ENCODE data around the gene MAN1A1.
"Not testable (repeated sequence)": the region's sequence is repeated elsewhere in the genome, so short reads cannot be mapped to it uniquely, and the experiment has no call there.

Gene MAN1A1

DNA sequence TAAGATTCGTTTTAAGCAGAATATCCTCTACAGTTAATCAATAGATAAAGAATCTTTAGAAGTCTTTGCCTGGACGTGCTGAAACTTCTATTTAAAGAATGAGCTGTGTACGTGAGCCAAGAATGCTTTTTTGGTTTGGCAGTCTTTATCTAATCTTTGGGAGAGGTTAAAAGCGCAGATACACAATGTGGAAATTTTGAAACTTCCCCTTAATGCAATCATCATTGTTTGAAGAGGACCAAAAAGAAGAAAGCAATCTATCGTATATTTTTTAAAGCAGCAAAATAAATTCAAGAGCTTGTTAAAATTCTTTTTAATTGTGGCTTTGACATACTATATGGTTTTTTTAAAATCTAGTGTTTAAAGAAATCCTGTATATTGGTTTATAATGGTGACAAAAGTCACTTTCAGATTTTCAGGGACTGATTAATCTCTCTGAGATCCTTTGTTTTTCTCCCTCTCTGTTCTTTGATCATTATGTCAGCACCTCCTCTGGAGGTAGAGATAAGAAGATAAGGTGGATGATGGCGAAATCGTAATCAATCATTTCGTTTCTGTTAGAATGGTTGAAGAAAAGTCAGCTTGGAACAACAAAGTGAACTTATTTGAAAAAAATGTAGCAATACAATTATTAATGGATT, 179.0 kb downstream of the MAN1A1 start:
- no peak overlapping the region for H3K4me3 ChIP-seq (ENCODE audit: low read length)
- no peak for DNase-seq (ENCODE audit: low read depth, low spot score)

GRCh38 chr6:119170103-119170446, 179.5 kb downstream of the MAN1A1 start:
- no peak overlapping the region for H3K4me3 ChIP-seq (ENCODE audit: low read length)
- no peak for DNase-seq (ENCODE audit: low read depth, low spot score)

DNA sequence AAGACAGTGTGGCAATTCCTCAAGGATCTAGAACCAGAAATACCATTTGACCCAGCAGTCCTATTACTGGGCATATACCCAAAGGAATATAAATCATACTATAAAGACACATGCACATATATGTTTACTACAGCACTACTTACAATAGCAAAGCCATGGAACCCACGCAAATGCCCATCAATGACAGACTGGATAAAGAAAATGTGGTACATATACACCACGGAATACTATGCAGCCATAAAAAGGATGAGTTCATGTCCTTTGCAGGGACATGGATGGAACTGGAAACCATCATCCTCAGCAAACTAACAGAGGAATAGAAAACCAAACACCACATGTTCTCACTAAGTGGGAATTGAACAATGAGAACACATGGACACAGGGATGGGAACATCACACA, 180.2 kb downstream of the MAN1A1 start:
- not testable (repeated sequence) for DNase-seq (ENCODE audit: low read depth, low spot score); H3K4me3 ChIP-seq (ENCODE audit: low read length)

- no peak overlapping the region for H3K4me3 ChIP-seq (ENCODE audit: low read length)
- no peak for DNase-seq (ENCODE audit: low read depth, low spot score)
These were observed 183.4 kb downstream of the MAN1A1 start for GRCh38 chr6:119166024-119166784.

GRCh38 chr6:119163006-119163405, 186.6 kb downstream of the MAN1A1 start:
- DNase-seq (ENCODE audit: low read depth, low spot score), result no peak
- H3K4me3 ChIP-seq (ENCODE audit: low read length), result no peak overlapping the region

DNA sequence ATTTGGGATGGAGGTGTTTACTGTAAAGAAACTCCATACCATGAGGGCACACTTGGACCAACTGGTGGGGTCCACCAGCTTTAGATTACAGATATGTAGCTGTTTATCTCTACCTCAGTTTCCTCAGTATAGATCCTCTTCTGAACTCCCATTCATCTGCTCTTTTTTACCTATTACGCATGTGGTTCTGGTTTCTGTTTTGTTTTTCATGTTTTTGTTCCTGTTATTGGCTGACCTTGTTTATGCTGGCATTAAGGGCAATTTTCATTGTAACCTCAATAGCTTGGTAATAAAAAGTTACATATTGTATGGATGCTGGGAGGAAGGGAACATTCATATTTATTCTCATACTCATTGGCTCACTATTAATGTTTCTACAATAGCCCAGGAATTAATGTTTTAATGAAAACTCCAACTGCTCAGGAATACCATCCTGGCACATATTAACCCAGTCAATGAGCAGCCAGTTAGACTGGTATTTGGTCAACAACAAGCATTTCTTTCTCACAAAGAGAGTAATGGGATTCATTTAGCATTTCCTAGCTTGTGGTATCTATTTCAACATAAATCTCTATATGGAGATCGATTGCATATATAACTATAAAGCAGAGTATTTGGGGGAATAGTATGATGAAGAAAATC, 187.3 kb downstream of the MAN1A1 start:
- no peak overlapping the region for H3K4me3 ChIP-seq (ENCODE audit: low read length)
- DNase-seq (ENCODE audit: low read depth, low spot score), result no peak

GRCh38 chr6:119161438-119161837, 188.1 kb downstream of the MAN1A1 start:
- no peak overlapping the region for H3K4me3 ChIP-seq (ENCODE audit: low read length)
- DNase-seq (ENCODE audit: low read depth, low spot score), result no peak

GRCh38 chr6:119160911-119161310, 188.7 kb downstream of the MAN1A1 start:
- H3K4me3 ChIP-seq (ENCODE audit: low read length), result no peak overlapping the region
- no peak for DNase-seq (ENCODE audit: low read depth, low spot score)

DNA sequence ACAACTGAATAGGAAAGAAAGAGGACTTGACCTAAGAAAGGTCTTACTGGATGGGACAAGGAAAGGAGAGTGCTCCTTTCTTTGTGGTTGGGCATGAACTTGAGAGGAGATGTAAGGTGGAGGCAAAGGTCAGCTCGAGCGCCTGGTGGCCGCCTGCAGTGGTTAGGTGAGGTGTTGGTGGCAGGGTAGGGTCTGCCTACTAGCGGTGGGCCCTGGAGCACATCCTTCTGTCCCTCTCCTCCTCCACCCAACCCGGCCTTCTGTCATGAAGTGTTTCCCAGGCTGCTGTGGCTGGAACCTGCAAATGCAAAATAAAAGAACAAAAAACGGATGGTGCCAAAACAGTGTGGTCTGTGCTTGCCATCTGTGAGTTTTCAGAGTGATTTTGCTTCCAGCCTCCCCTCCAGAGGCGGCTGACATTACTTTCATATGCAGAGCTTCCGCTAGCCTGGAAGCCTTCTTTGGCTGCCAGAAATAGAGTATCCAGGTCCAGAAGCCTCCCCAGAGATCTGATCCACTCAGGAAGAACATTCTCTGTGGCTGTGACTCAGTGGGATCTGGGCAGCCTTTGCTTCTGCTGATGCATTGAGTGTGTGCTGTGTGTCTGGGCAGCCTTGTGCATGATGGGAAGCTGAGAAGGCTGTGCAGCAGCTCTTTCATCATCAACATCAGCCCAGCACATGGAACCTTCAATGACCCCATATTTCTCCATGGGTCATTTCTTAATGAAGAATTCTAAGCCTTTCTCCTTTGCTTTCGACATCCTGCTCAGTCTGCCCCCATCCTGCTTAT, 191.3 kb downstream of the MAN1A1 start:
- no peak overlapping the region for H3K4me3 ChIP-seq (ENCODE audit: low read length)
- no peak for DNase-seq (ENCODE audit: low read depth, low spot score)

GRCh38 chr6:119157506-119157815, 192.1 kb downstream of the MAN1A1 start:
- no peak overlapping the region for H3K4me3 ChIP-seq (ENCODE audit: low read length)
- no peak for DNase-seq (ENCODE audit: low read depth, low spot score)

DNA sequence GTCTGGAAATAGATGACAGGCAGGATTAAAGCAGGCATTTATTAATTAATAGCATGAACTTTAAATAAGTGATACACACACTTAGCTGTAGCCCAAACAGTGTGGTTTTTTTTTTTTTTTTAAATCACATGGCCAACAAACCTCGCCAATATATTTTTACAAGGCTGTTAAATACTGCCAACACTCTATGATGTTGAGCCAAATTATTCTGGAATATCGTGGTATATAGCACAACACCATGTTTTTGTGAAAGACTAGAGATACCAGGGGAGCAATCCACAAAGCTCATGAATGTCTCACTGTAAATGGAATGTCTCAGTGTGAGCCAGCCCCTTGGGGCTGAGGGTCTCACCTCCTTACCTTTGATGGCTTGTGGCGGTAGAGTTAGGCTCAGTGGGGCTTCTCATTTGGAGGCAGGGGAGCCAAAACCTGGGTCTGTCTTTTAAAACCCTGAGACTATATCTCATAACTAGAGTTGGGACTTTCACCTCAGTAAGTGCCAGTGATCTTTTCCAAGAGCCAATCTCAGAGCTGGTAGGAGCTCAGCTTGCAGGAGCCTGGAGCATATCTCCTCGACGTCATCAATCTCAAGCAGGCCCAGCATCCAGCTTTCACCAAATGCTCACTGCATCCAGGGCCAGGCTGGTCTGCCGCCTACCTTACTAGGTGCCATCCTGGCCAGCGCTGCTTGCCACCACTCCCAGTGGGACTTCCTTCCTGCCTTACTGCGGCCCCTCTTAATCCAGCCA, 192.6 kb downstream of the MAN1A1 start:
- H3K4me3 ChIP-seq (ENCODE audit: low read length), result no peak overlapping the region
- DNase-seq (ENCODE audit: low read depth, low spot score), result no peak

DNA sequence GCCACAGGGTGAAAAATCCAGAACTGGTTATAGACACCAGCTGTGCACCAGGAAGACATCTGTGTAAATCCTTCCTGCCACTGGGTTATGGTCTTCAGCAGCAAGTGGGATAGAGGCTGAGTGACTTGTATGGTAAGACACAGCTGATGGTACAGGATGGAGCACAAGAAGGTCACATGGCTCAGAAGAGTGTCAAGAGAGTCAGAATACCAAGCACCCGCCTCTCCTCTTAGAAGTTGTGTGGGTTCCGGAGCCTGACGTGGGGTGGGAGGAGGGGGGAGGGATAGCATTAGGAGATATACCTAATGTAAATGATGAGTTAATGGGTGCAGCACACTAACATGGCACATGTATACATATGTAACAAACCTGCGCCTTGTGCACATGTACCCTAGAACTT, 193.5 kb downstream of the MAN1A1 start:
- peak; percentile 20 for DNase-seq (ENCODE audit: low read depth, low spot score)
- not testable (repeated sequence) for H3K4me3 ChIP-seq (ENCODE audit: low read length)

DNA sequence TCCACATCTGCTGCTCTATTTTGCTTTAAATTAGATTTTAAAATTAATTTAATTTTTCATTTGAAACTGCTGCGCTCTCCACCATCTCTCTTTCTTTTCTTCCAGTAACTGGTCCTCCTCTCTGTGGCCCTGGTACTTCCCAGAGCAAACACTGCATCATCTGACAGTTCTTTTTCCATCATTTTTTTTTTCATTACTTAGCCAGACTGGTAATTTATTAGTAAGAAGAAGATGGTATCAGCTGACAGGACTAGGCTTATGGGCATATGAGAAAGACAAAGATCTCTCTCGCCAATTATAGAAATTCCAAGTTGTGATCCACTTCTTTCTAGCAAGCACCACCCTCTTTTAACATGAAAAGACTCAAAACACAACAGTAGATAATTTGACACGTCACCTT, 197.4 kb downstream of the MAN1A1 start:
- DNase-seq (ENCODE audit: low read depth, low spot score), result no peak
- H3K4me3 ChIP-seq (ENCODE audit: low read length), result no peak overlapping the region

- no peak for DNase-seq (ENCODE audit: low read depth, low spot score)
- no peak overlapping the region for H3K4me3 ChIP-seq (ENCODE audit: low read length)
These were observed 200.6 kb downstream of the MAN1A1 start for GRCh38 chr6:119148825-119149525.

DNA sequence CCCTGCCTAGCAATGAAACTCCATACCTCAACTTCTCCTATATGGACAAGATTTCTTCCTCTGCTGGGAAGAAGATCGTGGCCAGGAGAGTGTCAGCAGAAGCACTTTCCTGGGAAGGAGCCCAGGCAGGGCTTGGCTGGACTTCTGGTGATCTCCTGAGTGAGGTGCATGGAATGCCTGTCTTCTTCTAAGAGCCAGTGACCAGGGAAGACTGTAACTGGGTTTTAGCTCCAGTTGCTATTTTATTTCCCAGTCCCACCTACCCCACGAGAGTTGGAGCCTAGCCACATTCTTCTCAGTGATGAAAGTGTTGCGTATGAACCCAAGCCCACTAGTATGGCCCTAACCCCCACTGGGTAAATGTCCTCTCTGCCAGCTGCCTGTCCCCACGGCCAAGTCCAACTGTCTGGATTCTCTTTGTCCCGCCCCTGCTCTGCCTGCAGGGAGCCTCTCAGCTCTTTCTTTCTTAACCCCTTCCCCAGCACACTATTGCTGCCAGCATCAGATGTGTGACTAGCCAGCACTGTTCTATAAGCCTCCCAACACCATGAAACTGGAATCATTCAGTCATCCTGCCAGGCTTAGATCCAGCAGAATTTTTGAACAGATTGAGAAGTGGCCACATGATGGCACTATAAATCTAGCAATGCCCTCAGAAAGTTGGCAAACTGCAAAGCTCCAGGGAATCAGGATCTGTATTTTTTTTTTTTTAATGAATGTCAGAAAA, 201.3 kb downstream of the MAN1A1 start:
- DNase-seq (ENCODE audit: low read depth, low spot score), result peak; percentile 26
- H3K4me3 ChIP-seq (ENCODE audit: low read length), result no peak overlapping the region

GRCh38 chr6:119147101-119148053, 202.2 kb downstream of the MAN1A1 start:
- H3K4me3 ChIP-seq (ENCODE audit: low read length), result no peak overlapping the region
- no peak for DNase-seq (ENCODE audit: low read depth, low spot score)

- DNase-seq (ENCODE audit: low read depth, low spot score), result no peak
- H3K4me3 ChIP-seq (ENCODE audit: low read length), result no peak overlapping the region
These were observed 204.4 kb downstream of the MAN1A1 start for GRCh38 chr6:119145111-119145510.

Data from Jurkat, Clone E6-1 (cell line).